Stimulated activated CD8-positive, alpha-beta memory T cell treated with anti-CD3 and anti-CD28 coated beads, Interleukin-7, amount 100 ng/mL, for 24 hours (primary cell): ENCODE results near the gene LSP1.

Experiments
- DNase-seq: peaks from one replicate; pipeline ENCODE4 v3.0.0-alpha.2; 2020; ENCODE audit warnings: low read depth

The LSP1 gene

GRCh38 chr11:1917523-1918435 lies 64.9 kb downstream of the LSP1 start:
- DNase-seq: no peak

- DNase-seq: no peak
These were observed 65.8 kb downstream of the LSP1 start for GRCh38 chr11:1918436-1919315.

DNA sequence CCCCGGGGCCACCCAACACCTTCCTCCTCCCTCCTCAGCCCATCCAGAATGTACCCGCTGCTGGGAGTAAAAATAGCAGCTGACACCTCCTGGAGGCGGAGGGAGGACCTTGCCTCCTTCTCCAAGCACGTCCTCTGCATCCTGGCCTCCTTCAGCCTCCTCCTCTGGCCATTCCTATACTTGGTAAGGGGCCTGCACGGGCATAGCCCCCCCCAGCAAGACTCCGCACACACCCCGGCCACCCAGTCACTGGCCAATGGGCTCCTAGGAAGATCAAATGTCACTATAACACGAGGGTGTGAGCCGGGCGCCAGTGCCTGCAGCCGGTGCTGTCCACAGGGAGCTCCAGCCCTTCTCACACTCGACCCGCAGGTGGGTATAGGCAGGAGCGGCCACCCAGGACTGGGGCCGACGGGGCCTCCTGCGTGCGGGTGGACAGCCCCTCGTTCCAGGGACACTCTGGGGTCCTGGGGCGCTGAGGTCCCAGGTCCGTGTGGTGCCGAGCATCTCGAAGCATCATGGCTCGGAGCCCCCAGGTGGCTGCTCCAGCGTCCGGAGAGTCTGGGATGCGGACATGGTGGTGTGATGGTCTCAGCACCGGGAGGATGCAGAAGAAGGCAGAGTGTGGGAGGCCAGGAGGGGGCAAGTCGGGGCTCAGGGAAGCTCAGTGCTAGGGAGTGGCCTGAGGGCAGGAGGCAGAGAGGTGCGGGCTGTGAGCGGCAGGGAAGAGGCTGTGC lies 66.7 kb downstream of the LSP1 start, which contains the start of gene TNNT3:
Gene TNNT3 (plus strand): TSS at position 313 of the 737 bp plus-strand sequence. CDS start 3,172 bp downstream, outside the sequence.
- no peak for DNase-seq

- DNase-seq: no peak
These were observed 67.4 kb downstream of the LSP1 start for GRCh38 chr11:1920128-1920908.

DNA sequence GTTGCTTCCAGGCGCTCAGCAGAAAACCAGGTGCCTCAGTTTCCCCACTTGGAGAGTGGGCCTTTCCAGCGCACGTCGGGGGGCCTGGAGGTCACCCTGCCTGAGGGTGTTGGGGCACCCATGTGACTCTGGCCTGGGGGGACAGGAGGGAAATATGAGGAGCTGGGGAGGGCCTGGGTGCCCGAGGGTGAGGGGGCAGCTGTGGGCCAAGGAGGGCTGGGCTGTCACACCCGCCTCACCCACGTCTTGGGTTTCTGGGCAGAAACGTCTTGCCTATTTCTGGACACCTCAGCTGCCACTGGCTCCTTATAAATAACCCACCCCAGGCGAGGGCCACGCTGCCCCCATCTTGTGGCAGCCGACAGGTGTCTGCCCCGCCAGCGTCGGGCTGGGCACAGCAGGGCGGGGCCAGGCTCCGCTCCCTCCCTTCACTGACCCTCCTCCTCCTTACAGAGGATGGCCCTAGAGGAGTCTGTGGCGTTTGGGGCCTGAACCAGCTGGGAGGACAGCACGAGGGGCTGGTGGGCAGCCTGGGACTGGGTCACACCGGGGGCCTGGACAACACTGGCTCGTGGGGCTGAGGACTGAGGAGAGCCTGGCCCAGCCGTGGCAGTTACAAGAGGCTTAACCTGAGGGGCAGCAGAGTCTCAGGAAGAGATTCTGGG lies 68.2 kb downstream of the LSP1 start:
- no peak for DNase-seq

DNA sequence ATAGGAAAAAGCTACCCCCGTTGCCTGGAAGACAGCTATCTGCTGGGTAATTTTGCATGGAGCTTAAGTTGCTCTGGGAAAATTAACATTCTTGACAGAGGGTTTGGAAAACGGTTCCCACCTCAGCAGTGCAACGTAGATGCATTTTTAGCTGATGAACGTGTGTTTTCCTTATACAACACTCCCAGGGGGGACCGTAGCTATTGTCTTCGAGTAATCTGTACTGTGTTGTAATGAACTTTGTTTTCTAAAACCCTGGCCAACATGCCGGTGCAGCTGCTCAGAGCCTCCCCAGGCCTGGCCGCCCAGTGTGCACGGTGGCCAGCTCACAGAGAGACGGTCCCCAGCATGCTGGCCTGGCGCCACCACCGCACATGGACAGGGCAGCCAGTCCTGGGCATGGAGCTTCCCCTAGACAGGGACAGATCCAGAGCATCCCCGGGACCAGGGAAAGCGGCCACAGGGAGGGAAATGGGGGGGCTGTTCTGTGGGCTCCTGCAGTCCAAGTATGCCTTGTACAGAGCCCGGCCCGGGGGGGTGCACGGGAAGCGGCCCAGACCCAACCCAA lies 68.8 kb downstream of the LSP1 start:
- DNase-seq: no peak

DNA sequence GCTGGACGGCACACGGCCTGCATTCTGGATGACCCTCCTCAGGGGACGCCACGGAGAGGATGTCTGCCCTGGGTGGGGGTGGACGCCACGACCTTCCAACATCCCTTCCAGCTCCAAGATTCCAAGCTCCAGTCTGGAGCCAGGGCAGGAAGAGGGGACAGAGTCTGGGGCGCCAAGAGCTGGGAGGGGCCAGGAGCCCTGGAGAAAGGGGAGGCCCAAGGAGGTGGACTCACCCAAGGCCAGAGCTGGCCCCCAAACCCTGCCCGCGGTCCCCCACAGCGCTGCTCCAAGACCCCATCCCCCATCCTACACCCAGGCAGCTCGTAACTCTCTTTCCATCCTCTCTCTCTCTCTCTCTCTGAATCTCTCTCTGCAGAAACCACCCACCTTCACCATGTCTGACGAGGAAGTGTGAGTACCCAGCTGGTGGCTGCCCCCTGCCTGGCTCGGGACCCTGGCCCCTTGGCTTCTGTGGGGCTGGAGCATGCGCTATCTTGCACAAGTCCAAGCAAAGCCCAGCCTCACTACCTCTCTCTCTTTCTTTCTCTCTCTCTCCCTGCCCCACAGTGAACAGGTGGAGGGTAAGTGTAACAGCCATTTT lies 69.7 kb downstream of the LSP1 start:
- no peak for DNase-seq

DNA sequence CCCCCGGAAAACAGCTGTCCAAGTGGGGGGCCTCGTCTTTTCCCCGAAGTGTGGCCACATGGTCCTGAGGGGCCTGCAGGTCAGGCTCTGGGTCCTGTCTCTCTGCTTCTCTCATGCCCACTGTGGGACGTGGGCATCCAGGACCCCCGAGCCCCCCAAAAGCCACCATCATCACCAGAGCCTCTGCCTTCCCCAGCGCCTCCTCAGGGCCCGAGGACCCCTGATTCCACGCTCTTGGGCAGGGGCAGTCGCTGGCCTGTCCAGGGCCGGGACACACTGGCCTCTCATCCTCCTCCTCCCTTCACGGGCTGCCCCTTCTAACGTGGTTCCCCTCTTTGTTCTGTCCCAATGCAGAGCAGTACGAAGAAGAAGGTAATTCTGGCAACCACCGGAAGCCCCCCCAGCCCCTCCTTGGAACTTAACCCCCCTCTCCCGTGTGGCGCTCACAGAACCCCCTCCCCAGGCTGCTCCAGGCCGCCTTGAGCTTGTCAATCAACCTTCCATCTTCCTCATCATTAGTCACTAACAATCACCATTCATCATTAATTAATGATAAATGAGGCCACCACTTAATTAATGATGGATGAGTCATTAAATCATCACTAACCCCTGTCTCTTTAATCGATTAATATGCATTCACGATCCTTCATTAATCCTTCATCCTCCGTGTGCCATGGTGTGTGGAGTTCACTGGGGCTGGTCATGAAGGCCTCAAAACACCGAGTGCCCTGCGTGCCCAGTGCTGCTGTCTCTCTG lies 70.5 kb downstream of the LSP1 start:
- DNase-seq: no peak

DNA sequence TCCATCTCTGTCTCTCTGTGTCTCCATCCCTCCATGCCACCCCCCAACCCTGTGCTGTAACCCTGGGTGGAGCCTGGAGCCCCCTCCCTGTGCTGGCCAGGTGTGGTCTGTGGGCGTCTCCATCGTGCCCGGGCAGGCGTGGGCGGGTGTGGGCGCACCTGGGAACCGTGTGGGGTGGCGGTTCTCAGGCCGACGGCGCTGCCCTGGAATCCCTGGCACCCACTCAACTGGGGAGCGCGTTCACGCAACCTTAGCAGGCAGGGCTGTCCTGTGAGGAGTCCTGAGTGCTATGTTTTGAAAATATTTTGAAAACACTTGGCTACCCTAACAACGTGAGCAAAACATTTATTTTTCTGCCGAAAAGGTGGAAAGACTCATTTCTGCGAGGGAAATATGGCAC lies 71.3 kb downstream of the LSP1 start:
- no peak for DNase-seq

DNA sequence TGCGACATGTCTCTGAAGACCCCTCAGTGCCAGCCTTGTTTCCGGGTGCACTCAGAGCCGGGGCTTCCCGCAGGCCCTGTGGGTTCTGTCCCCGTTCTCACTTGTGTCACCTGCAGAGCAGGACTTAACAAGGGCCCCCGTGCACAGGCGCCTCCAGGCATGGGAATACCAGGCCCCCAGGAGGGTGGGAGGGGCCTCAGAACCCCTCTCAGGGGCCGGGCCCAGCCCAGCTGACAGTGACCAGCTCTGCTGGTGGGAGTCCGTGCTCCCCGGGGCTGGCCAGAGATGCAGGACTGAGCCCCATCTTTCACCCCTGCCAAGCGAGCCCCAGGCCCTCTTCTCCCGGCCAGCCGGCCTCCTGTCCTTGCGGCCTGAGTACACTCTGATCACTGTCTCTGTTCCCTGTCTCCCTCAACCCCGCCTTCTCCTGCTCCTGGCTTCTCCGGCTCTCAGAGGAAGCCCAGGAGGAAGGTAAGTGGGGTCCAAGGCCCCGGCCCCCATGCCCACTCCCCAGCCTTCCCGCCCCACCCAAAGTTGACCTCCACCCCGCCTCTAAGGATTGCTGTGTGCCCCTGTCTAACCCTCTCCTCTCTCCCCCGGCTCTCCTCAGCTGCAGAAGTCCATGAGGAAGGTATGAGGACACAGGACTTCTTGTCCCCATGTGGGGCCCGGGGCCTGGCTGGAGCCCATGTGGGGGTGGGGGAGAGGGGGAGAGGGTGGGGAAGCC lies 71.9 kb downstream of the LSP1 start:
- no peak for DNase-seq

GRCh38 chr11:1925373-1926155 lies 72.7 kb downstream of the LSP1 start:
- no peak for DNase-seq

GRCh38 chr11:1926156-1927025 lies 73.5 kb downstream of the LSP1 start:
- no peak for DNase-seq

GRCh38 chr11:1927026-1927847 lies 74.4 kb downstream of the LSP1 start:
- DNase-seq: no peak

- no peak for DNase-seq
These were observed 75.1 kb downstream of the LSP1 start for GRCh38 chr11:1927848-1928469.

DNA sequence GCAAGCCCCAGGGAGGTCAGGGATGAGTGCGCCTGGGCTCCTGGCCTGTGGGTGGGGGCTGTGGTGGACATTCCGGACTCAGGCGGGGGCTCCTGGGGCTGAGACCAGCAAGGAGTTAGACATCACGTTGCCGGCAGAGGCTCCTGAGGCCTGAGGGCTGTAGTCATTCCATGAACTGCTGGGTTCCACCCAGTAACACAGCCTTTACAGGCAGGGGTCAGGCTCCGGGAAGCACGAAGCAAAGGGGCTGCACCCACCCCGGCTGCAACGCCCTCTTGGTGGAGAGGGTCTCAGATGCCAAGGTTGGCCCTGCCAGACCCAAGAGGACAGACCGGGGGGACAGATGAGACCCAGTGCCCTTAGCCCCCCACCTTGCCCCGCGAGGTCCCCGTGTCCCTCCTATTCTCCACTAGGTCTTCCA lies 75.6 kb downstream of the LSP1 start:
- DNase-seq: no peak
